ENCODE measurements around the gene TOLLIP.

TOLLIP gene

DNA sequence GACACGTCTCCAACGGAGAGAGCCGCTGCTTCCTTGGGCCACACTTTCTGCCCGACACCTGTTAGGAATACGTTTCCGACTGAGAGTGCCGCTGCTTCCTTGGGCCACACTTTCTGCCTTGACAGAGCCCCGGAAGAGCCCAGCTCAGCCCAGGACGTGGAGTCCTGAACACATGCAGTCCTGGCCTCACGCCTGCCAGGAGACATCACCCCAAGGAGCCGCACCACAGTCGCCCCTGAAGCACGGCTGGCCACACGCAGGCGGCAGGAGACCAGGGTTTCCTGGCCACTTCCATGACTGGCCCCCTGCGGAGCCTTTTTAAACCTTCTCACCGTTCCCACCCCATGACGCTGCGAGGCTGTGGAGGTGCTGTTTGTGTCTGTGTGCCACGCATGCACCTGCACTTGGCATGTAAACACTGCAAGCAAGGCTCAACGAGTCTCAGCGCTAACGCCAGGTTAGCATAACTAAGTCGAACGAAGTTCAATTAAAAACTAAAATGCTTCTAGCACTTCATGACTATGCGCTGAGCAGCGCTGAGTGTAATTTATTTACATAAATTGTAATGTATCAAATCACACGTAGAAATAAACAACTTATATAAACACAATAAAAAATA is 8.8 kb downstream of the TOLLIP start:
- ChIA-PET CTCF (interaction anchor here (0.6 kb wide), 1 partner anchor 9 kb away, joined by 3 read pairs; the partner anchor contains the start of gene TOLLIP), POLR2A (no interaction called here)
- H3K27ac ChIP-seq (ENCODE audit: extremely low read depth, low read depth, low read length): no peak overlapping the region

DNA sequence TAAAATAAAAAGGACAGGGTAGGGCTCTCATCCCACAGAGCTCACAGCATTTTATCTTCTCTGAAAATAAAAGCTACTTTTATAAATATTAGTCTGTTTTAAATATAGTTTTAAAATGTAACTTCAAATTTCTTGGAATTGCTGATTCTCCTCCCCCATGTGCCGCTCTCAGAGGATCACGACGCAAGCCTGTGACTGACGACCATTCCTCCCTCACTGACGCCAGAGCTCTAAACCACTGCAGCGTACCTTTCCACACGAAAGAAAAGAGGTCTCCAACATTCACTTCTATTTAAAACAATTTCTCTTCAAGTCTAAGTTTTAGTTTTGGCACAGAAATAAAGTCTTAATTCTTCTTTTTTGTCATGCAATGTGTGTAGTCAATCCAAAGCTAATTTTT is 9.3 kb downstream of the TOLLIP start:
- POLR2A ChIA-PET: no interaction called here
- CTCF ChIA-PET: interaction anchor here (0.6 kb wide), 1 partner anchor 10 kb away, joined by 3 read pairs; the partner anchor contains the start of gene TOLLIP
- H3K27ac ChIP-seq (ENCODE audit: extremely low read depth, low read depth, low read length): no peak overlapping the region

More for the DNA sequence above, 8.8 kb downstream of the TOLLIP start:
- H3K4me1 ChIP-seq (ENCODE audit: control insufficient read depth, insufficient read depth, low read length): no peaks in the 10 kb centered on the region
- TF ChIP-seq, protein P1, sequence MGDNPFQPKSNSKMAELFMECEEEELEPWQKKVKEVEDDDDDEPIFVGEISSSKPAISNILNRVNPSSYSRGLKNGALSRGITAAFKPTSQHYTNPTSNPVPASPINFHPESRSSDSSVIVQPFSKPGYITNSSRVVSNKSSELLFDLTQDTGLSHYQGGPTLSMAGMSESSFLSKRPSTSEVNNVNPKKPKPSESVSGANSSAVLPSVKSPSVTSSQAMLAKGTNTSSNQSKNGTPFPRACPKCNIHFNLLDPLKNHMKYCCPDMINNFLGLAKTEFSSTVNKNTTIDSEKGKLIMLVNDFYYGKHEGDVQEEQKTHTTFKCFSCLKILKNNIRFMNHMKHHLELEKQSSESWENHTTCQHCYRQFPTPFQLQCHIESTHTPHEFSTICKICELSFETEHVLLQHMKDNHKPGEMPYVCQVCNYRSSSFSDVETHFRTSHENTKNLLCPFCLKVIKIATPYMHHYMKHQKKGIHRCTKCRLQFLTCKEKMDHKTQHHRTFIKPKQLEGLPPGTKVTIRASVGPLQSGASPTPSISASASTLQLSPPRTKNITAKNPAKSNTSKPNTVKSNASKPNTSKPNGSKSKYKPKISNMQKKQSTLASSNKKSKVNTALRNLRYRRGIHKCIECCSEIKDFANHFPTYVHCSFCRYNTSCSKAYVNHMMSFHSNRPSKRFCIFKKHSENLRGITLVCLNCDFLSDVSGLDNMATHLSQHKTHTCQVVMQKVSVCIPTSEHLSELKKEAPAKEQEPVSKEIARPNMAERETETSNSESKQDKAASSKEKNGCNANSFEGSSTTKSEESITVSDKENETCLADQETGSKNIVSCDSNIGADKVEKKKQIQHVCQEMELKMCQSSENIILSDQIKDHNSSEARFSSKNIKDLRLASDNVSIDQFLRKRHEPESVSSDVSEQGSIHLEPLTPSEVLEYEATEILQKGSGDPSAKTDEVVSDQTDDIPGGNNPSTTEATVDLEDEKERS (tag by site-specific recombination; IDR thresholded peaks at IDR 0.05): no peak
- TF ChIP-seq ZNF571 (tag by site-specific recombination; IDR thresholded peaks at IDR 0.05) (no peak), YY2 (tag by site-specific recombination; IDR thresholded peaks at IDR 0.05) (no peak), ZIC2 (tag by site-specific recombination; IDR thresholded peaks at IDR 0.05) (peak; percentile 61)
- peaks cover 0 to 44% of the 10 kb centered on the region in 2 experiments; a peak in 1 of 3 replicates for H3K36me3 ChIP-seq (ENCODE audit: control insufficient read depth in 2 of 2, insufficient read depth in 1 of 2, low read length in 2 of 2)
- H3K9me3 ChIP-seq (ENCODE audit: control insufficient read depth, insufficient read depth, low read depth, low read length): no peaks in the 10 kb centered on the region
- no peak overlapping the region for H3K4me3 ChIP-seq (ENCODE audit: low read depth, low read length)

DNA sequence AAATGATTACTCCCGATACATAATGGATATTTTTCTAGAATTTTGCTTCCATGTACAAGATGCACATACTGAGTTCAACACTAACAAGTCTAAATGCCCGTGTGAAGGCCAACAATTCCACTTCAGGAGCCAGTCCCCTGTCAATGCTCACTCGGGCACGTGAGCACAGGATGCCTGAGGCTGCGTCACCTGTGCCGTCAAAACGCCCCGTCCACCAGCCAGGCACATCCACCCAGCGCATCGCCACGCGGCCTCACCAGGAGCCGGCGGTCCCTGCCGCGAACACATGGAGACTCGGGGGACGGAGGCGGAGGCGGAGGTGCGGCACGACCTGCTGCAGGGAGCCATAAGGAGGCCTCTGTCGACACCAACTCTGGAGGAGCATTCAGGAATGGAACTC is 9.8 kb downstream of the TOLLIP start:
- no peak overlapping the region for H3K4me3 ChIP-seq (ENCODE audit: low read depth, low read length)
- H3K36me3 ChIP-seq (ENCODE audit: control insufficient read depth in 2 of 2, insufficient read depth in 1 of 2, low read length in 2 of 2): peaks cover 0 to 43% of the 10 kb centered on the region in 2 experiments; a peak in 1 of 3 replicates
- H3K4me1 ChIP-seq (ENCODE audit: control insufficient read depth, insufficient read depth, low read length): no peaks in the 10 kb centered on the region
- POLR2A ChIA-PET: no interaction called here
- CTCF ChIA-PET: no interaction called here
- H3K27ac ChIP-seq (ENCODE audit: extremely low read depth, low read depth, low read length): no peak overlapping the region
- TF ChIP-seq MYNN (tag by site-specific recombination; IDR thresholded peaks at IDR 0.05; ENCODE audit: borderline replicate concordance): no peak
- no peak for TF ChIP-seq ZNF155 (tag by site-specific recombination; IDR thresholded peaks at IDR 0.05)
- TF ChIP-seq, protein P2, sequence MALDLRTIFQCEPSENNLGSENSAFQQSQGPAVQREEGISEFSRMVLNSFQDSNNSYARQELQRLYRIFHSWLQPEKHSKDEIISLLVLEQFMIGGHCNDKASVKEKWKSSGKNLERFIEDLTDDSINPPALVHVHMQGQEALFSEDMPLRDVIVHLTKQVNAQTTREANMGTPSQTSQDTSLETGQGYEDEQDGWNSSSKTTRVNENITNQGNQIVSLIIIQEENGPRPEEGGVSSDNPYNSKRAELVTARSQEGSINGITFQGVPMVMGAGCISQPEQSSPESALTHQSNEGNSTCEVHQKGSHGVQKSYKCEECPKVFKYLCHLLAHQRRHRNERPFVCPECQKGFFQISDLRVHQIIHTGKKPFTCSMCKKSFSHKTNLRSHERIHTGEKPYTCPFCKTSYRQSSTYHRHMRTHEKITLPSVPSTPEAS (tag by site-specific recombination; IDR thresholded peaks at IDR 0.05): no peak
- no peak for TF ChIP-seq BCL6B (tag by site-specific recombination; IDR thresholded peaks at IDR 0.05)
- TF ChIP-seq ZNF169 (tag by site-specific recombination; IDR thresholded peaks at IDR 0.05): no peak
- TF ChIP-seq ZNF48 (tag by site-specific recombination; IDR thresholded peaks at IDR 0.05): no peak
- TF ChIP-seq ZNF214 (tag by site-specific recombination; IDR thresholded peaks at IDR 0.05; ENCODE audit: borderline replicate concordance): no peak
- no peak for TF ChIP-seq ZBTB20 (tag by site-specific recombination; IDR thresholded peaks at IDR 0.05)
- TF ChIP-seq ZNF785 (tag by site-specific recombination; IDR thresholded peaks at IDR 0.05): no peak
- no peak for TF ChIP-seq ZNF585B (tag by site-specific recombination; IDR thresholded peaks at IDR 0.05)
- TF ChIP-seq ZNF777 (tag by site-specific recombination; IDR thresholded peaks at IDR 0.05; ENCODE audit: borderline replicate concordance): no peak
- no peak for TF ChIP-seq ZNF600 (tag by site-specific recombination; IDR thresholded peaks at IDR 0.05)
- TF ChIP-seq ZXDB (tag by site-specific recombination; IDR thresholded peaks at IDR 0.05): no peak
- no peak for TF ChIP-seq ZNF175 (tag by site-specific recombination; IDR thresholded peaks at IDR 0.05)
- no peak for TF ChIP-seq ZNF341 (tag by site-specific recombination; IDR thresholded peaks at IDR 0.05; ENCODE audit: low read depth)
- TF ChIP-seq ZNF24 (tag by site-specific recombination; IDR thresholded peaks at IDR 0.05): no peak
- no peaks in the 10 kb centered on the region for H3K9me3 ChIP-seq (ENCODE audit: control insufficient read depth, insufficient read depth, low read depth, low read length)

More for the DNA sequence above, 9.3 kb downstream of the TOLLIP start:
- peaks cover 0 to 44% of the 10 kb centered on the region in 2 experiments; a peak in 1 of 3 replicates for H3K36me3 ChIP-seq (ENCODE audit: control insufficient read depth in 2 of 2, insufficient read depth in 1 of 2, low read length in 2 of 2)
- no peak for TF ChIP-seq KLF1 (tag by site-specific recombination; IDR thresholded peaks at IDR 0.05)
- H3K4me1 ChIP-seq (ENCODE audit: control insufficient read depth, insufficient read depth, low read length): no peaks in the 10 kb centered on the region
- H3K9me3 ChIP-seq (ENCODE audit: control insufficient read depth, insufficient read depth, low read depth, low read length): no peaks in the 10 kb centered on the region
- no peak overlapping the region for H3K4me3 ChIP-seq (ENCODE audit: low read depth, low read length)

Data from HEK293 (cell line).